ENCODE measurements around the gene AP1S1. TPM values are rescaled to one million over a fixed set of nuclear protein-coding genes. Genes with fewer than 3 reads are reported as not detected.
"Not testable (repeated sequence)": the region's sequence is repeated elsewhere in the genome, so short reads cannot be mapped to it uniquely, and the experiment has no call there.

The AP1S1 gene
- polyA plus RNA-seq (ENCODE audit: low read depth in 6 of 6), result 10 to 100 TPM in 1 of 6 donors, 1 to 10 TPM in 5; 3.7 to 10.3 (median 4.9) TPM

GRCh38 chr7:101153969-101154692 is at the start of gene AP1S1:
AP1S1 (plus strand) TSS chr7:101154476; CDS start chr7:101154515, 39 bp downstream.
- H3K4me1 Mint-ChIP-seq, result peaks cover 13 to 22% (median 20%) of the 10 kb centered on the region in 3 donors
- peaks cover 0 to 2% of the 10 kb centered on the region in 2 donors for H3K36me3 Mint-ChIP-seq
- peak within 1 kb of the TSS; percentile 70 to 94 (median 89) for H3K4me3 Mint-ChIP-seq
- H3K9me3 Mint-ChIP-seq, result peaks cover 0 to 1% (median 0%) of the 10 kb centered on the region in 7 donors
- peak within 1 kb of the TSS; percentile 42 to 97 (median 81) for H3K27ac Mint-ChIP-seq
- H3K27me3 Mint-ChIP-seq, result peaks cover 6 to 8% (median 7%) of the 10 kb centered on the region in 3 donors
- DNase-seq (peak; percentile 83), ATAC-seq (ENCODE audit: low read depth in 2 of 2) (peak; percentile 87 to 92)

- no peak overlapping the region for H3K4me3 Mint-ChIP-seq
- peaks cover 21 to 51% (median 25%) of the 10 kb centered on the region in 3 donors for H3K27me3 Mint-ChIP-seq
- H3K36me3 Mint-ChIP-seq, result no peaks in the 10 kb centered on the region
- ATAC-seq (ENCODE audit: low read depth in 2 of 2), result no peak
- no peak for DNase-seq
- no peaks in the 10 kb centered on the region for H3K9me3 Mint-ChIP-seq
- H3K4me1 Mint-ChIP-seq, result peaks cover 0 to 3% (median 0%) of the 10 kb centered on the region in 3 donors
- H3K27ac Mint-ChIP-seq, result no peak overlapping the region
These were observed 49.5 kb upstream of the AP1S1 start for GRCh38 chr7:101104799-101105198.

- H3K4me1 Mint-ChIP-seq; ATAC-seq (ENCODE audit: low read depth in 2 of 2); H3K4me3 Mint-ChIP-seq: not testable (repeated sequence)
These were observed 49.0 kb upstream of the AP1S1 start for GRCh38 chr7:101105248-101105647.

GRCh38 chr7:101106386-101106785 is 47.9 kb upstream of the AP1S1 start:
- H3K4me3 Mint-ChIP-seq, result no peak overlapping the region
- H3K27me3 Mint-ChIP-seq, result peaks cover 14 to 35% (median 17%) of the 10 kb centered on the region in 3 donors
- DNase-seq (no peak), ATAC-seq (ENCODE audit: low read depth in 2 of 2) (no peak)
- H3K36me3 Mint-ChIP-seq, result no peaks in the 10 kb centered on the region
- peak overlapping the region in 1 of 6 donors; percentile 42 for H3K27ac Mint-ChIP-seq
- H3K9me3 Mint-ChIP-seq, result no peaks in the 10 kb centered on the region
- H3K4me1 Mint-ChIP-seq, result no peaks in the 10 kb centered on the region

More at GRCh38 chr7:101105248-101105647, 49.0 kb upstream of the AP1S1 start:
- H3K27ac Mint-ChIP-seq, H3K36me3 Mint-ChIP-seq, H3K9me3 Mint-ChIP-seq, DNase-seq: not testable (repeated sequence)
- H3K27me3 Mint-ChIP-seq, result peaks cover 21 to 47% (median 25%) of the 10 kb centered on the region in 3 donors

GRCh38 chr7:101108330-101108857 is 45.9 kb upstream of the AP1S1 start:
- H3K27me3 Mint-ChIP-seq, result peaks cover 2 to 16% (median 3%) of the 10 kb centered on the region in 3 donors
- H3K27ac Mint-ChIP-seq, result no peak overlapping the region
- H3K4me1 Mint-ChIP-seq, result no peaks in the 10 kb centered on the region
- DNase-seq, result no peak
- ATAC-seq (ENCODE audit: low read depth in 2 of 2), result no peak
- H3K9me3 Mint-ChIP-seq, result no peaks in the 10 kb centered on the region
- H3K36me3 Mint-ChIP-seq, result no peaks in the 10 kb centered on the region
- peak overlapping the region in 1 of 8 donors; percentile 58 for H3K4me3 Mint-ChIP-seq

- Mint-ChIP-seq H3K36me3 (no peaks in the 10 kb centered on the region), H3K27ac (no peak overlapping the region), H3K9me3 (no peaks in the 10 kb centered on the region), H3K27me3 (peaks cover 0 to 13% (median 0%) of the 10 kb centered on the region in 3 donors), H3K4me1 (no peaks in the 10 kb centered on the region), H3K4me3 (no peak overlapping the region)
- DNase-seq (no peak), ATAC-seq (ENCODE audit: low read depth in 2 of 2) (no peak)
These were observed 45.3 kb upstream of the AP1S1 start for GRCh38 chr7:101108961-101109360.

- Mint-ChIP-seq H3K36me3 (no peaks in the 10 kb centered on the region), H3K27me3 (peaks cover 0 to 9% (median 0%) of the 10 kb centered on the region in 3 donors), H3K4me3 (no peak overlapping the region), H3K9me3 (no peaks in the 10 kb centered on the region), H3K27ac (peak overlapping the region in 1 of 6 donors; percentile 49), H3K4me1 (no peaks in the 10 kb centered on the region)
- DNase-seq, result no peak
- no peak for ATAC-seq (ENCODE audit: low read depth in 2 of 2)
These were observed 44.9 kb upstream of the AP1S1 start for GRCh38 chr7:101109368-101109767.

GRCh38 chr7:101111261-101111660 is 43.0 kb upstream of the AP1S1 start:
- Mint-ChIP-seq H3K27me3 (no peaks in the 10 kb centered on the region), H3K36me3 (no peaks in the 10 kb centered on the region), H3K27ac (no peak overlapping the region), H3K9me3 (no peaks in the 10 kb centered on the region), H3K4me1 (no peaks in the 10 kb centered on the region), H3K4me3 (no peak overlapping the region)
- DNase-seq, result no peak
- no peak for ATAC-seq (ENCODE audit: low read depth in 2 of 2)

GRCh38 chr7:101112233-101112632 is 42.0 kb upstream of the AP1S1 start:
- Mint-ChIP-seq H3K27me3 (peaks cover 0 to 1% (median 0%) of the 10 kb centered on the region in 3 donors), H3K4me3 (no peak overlapping the region), H3K4me1 (no peaks in the 10 kb centered on the region), H3K9me3 (no peaks in the 10 kb centered on the region), H3K36me3 (no peaks in the 10 kb centered on the region), H3K27ac (no peak overlapping the region)
- DNase-seq, result no peak
- ATAC-seq (ENCODE audit: low read depth in 2 of 2), result no peak

GRCh38 chr7:101113140-101113539 is 41.1 kb upstream of the AP1S1 start:
- not testable (repeated sequence) for H3K9me3 Mint-ChIP-seq; DNase-seq; H3K27me3 Mint-ChIP-seq; H3K36me3 Mint-ChIP-seq; ATAC-seq (ENCODE audit: low read depth in 2 of 2); H3K4me1 Mint-ChIP-seq; H3K4me3 Mint-ChIP-seq
- peak overlapping the region in 1 of 6 donors; percentile 13 for H3K27ac Mint-ChIP-seq

- Mint-ChIP-seq H3K9me3 (no peaks in the 10 kb centered on the region), H3K27me3 (peaks cover 0 to 8% (median 0%) of the 10 kb centered on the region in 3 donors), H3K36me3 (no peaks in the 10 kb centered on the region), H3K27ac (no peak overlapping the region), H3K4me3 (no peak overlapping the region), H3K4me1 (no peaks in the 10 kb centered on the region)
- no peak for ATAC-seq (ENCODE audit: low read depth in 2 of 2)
- DNase-seq, result no peak
These were observed 40.4 kb upstream of the AP1S1 start for GRCh38 chr7:101113836-101114235.

- Mint-ChIP-seq H3K9me3 (no peaks in the 10 kb centered on the region), H3K4me3 (no peak overlapping the region), H3K27me3 (peaks cover 0 to 8% (median 0%) of the 10 kb centered on the region in 3 donors), H3K27ac (no peak overlapping the region), H3K4me1 (no peaks in the 10 kb centered on the region), H3K36me3 (no peaks in the 10 kb centered on the region)
- DNase-seq, result no peak
- ATAC-seq (ENCODE audit: low read depth in 2 of 2), result no peak
These were observed 39.8 kb upstream of the AP1S1 start for GRCh38 chr7:101114492-101114891.

GRCh38 chr7:101115215-101115614 is 39.1 kb upstream of the AP1S1 start:
- H3K27me3 Mint-ChIP-seq, result peaks cover 0 to 8% (median 0%) of the 10 kb centered on the region in 3 donors
- no peaks in the 10 kb centered on the region for H3K4me1 Mint-ChIP-seq
- DNase-seq (no peak), ATAC-seq (ENCODE audit: low read depth in 2 of 2) (no peak)
- H3K4me3 Mint-ChIP-seq, result no peak overlapping the region
- H3K9me3 Mint-ChIP-seq, result no peaks in the 10 kb centered on the region
- H3K27ac Mint-ChIP-seq, result no peak overlapping the region
- H3K36me3 Mint-ChIP-seq, result no peaks in the 10 kb centered on the region

GRCh38 chr7:101116898-101117297 is 37.4 kb upstream of the AP1S1 start:
- no peak for DNase-seq
- H3K4me3 Mint-ChIP-seq, result no peak overlapping the region
- H3K4me1 Mint-ChIP-seq, result peaks cover 1 to 8% (median 2%) of the 10 kb centered on the region in 3 donors
- H3K27me3 Mint-ChIP-seq, result peaks cover 0 to 15% (median 3%) of the 10 kb centered on the region in 3 donors
- no peak overlapping the region for H3K27ac Mint-ChIP-seq
- no peak for ATAC-seq (ENCODE audit: low read depth in 2 of 2)
- H3K36me3 Mint-ChIP-seq, result no peaks in the 10 kb centered on the region
- H3K9me3 Mint-ChIP-seq, result no peaks in the 10 kb centered on the region

Data from naive B cell (primary cell).